Body of pancreas (tissue), 4 donors: Measurements from ENCODE around the gene JPH2.

ENCODE experiments used
- CTCF ChIP-seq, 7 experiments: fragments of 450-650 bp in 4 of 7; fragments of 200-600 bp in 3 of 7; sonication (generic) in 3 of 7; IDR thresholded peaks; one replicate each; pipeline ENCODE4 v1.5.1; 2016 to 2019; ENCODE audit warnings: antibody characterized with exemption in 7 of 7
- POLR2A ChIP-seq, 3 donors: fragments of 450-650 bp; IDR thresholded peaks; one replicate each; pipeline ENCODE4 v1.6.1; 2016; ENCODE audit warnings: antibody characterized with exemption in 3 of 3, mild to moderate bottlenecking in 2 of 3

- TF ChIP-seq CTCF (IDR thresholded peaks at IDR 0.05) (peak in 1 of 7 experiments; percentile 1), POLR2A (IDR thresholded peaks at IDR 0.05) (no peak)
Observed at GRCh38 chr20:44211177-44212039, 24.4 kb upstream of the JPH2 start.
